Glutamatergic neuron (in vitro differentiated cells): ENCODE measurements around the gene CEP104. TPM values are rescaled to one million over a fixed set of nuclear protein-coding genes. Genes with fewer than 3 reads are reported as not detected.

Experiments
- DNase-seq: peaks from one replicate; pipeline ENCODE4 v3.0.0; 2022
- H3K27ac Mint-ChIP-seq: one replicate; pipeline ENCODE4 v1.8.0; 2020; ENCODE audit warnings: mild to moderate bottlenecking, mixed read lengths, inconsistent platforms; ENCODE audit not compliant: unreplicated experiment
- H3K27me3 Mint-ChIP-seq: one replicate; pipeline ENCODE4 v1.8.0; 2020; ENCODE audit warnings: mild to moderate bottlenecking, moderate library complexity, mixed read lengths, inconsistent platforms; ENCODE audit not compliant: unreplicated experiment
- H3K36me3 Mint-ChIP-seq: one replicate; pipeline ENCODE4 v1.8.0; 2020; ENCODE audit warnings: mild to moderate bottlenecking, mixed read lengths, inconsistent platforms; ENCODE audit not compliant: unreplicated experiment
- H3K4me1 Mint-ChIP-seq: one replicate; pipeline ENCODE4 v1.8.0; 2020; ENCODE audit warnings: mild to moderate bottlenecking, low read depth, mixed read lengths, inconsistent platforms; ENCODE audit not compliant: unreplicated experiment
- H3K4me3 Mint-ChIP-seq: one replicate; pipeline ENCODE4 v1.8.0; 2020; ENCODE audit warnings: mild to moderate bottlenecking, mixed read lengths, inconsistent platforms; ENCODE audit not compliant: unreplicated experiment
- H3K9me3 Mint-ChIP-seq: one replicate; pipeline ENCODE4 v1.8.0; 2020; ENCODE audit warnings: mild to moderate bottlenecking, moderate library complexity, mixed read lengths, inconsistent platforms; ENCODE audit not compliant: unreplicated experiment
- CTCF ChIP-seq: fragments of 200-600 bp; sonication (generic); IDR thresholded peaks from one replicate; pipeline ENCODE4 v1.5.0; 2021; ENCODE audit not compliant: partially characterized antibody, unreplicated experiment
- total RNA-seq: library from RNA; stranded (reverse); fragmentation: NEBNext Ultra II Directional; extraction: Animal tissue kit (Norgen Biotek cat#: 25700); gene quantifications from one replicate; pipeline ENCODE4 v1.2.1, GENCODE V29; 2021; ENCODE audit not compliant: unreplicated experiment

Gene CEP104
- total RNA-seq, 1 donor from 2014 or later, result 102 TPM

GRCh38 chr1:3852091-3852490 is 4.9 kb downstream of the CEP104 start:
- Mint-ChIP-seq H3K4me3 (no peak overlapping the region), H3K9me3 (peaks cover 1% of the 10 kb centered on the region), H3K27me3 (peaks cover 7% of the 10 kb centered on the region), H3K4me1 (peaks cover 17% of the 10 kb centered on the region), H3K36me3 (no peaks in the 10 kb centered on the region), H3K27ac (no peak overlapping the region)
- no peak for DNase-seq
- no peak for TF ChIP-seq CTCF

- H3K9me3 Mint-ChIP-seq, result peaks cover 1% of the 10 kb centered on the region
- peaks cover 5% of the 10 kb centered on the region for H3K27me3 Mint-ChIP-seq
- no peak overlapping the region for H3K27ac Mint-ChIP-seq
- no peak overlapping the region for H3K4me3 Mint-ChIP-seq
- no peak for DNase-seq
- H3K4me1 Mint-ChIP-seq, result peaks cover 17% of the 10 kb centered on the region
- no peak for TF ChIP-seq CTCF
- H3K36me3 Mint-ChIP-seq, result peaks cover 4% of the 10 kb centered on the region
Observed at GRCh38 chr1:3851292-3851691, 5.7 kb downstream of the CEP104 start.

- no peak for TF ChIP-seq CTCF
- H3K4me1 Mint-ChIP-seq, result peaks cover 15% of the 10 kb centered on the region
- peaks cover 4% of the 10 kb centered on the region for H3K27me3 Mint-ChIP-seq
- H3K9me3 Mint-ChIP-seq, result no peaks in the 10 kb centered on the region
- H3K36me3 Mint-ChIP-seq, result peaks cover 4% of the 10 kb centered on the region
- H3K4me3 Mint-ChIP-seq, result no peak overlapping the region
- DNase-seq, result no peak
- H3K27ac Mint-ChIP-seq, result no peak overlapping the region
Observed at GRCh38 chr1:3850857-3851256, 6.2 kb downstream of the CEP104 start.

- Mint-ChIP-seq H3K9me3 (no peaks in the 10 kb centered on the region), H3K4me1 (peaks cover 2% of the 10 kb centered on the region), H3K27ac (no peak overlapping the region), H3K4me3 (no peak overlapping the region), H3K36me3 (peaks cover 4% of the 10 kb centered on the region), H3K27me3 (peaks cover 3% of the 10 kb centered on the region)
- TF ChIP-seq CTCF, result no peak
- no peak for DNase-seq
Observed at GRCh38 chr1:3847081-3847480, 9.9 kb downstream of the CEP104 start.

GRCh38 chr1:3846541-3846940 is 10.5 kb downstream of the CEP104 start:
- peaks cover 4% of the 10 kb centered on the region for H3K36me3 Mint-ChIP-seq
- no peak overlapping the region for H3K27ac Mint-ChIP-seq
- peaks cover 2% of the 10 kb centered on the region for H3K4me1 Mint-ChIP-seq
- no peak for TF ChIP-seq CTCF
- H3K9me3 Mint-ChIP-seq, result no peaks in the 10 kb centered on the region
- no peak overlapping the region for H3K4me3 Mint-ChIP-seq
- DNase-seq, result no peak
- peaks cover 4% of the 10 kb centered on the region for H3K27me3 Mint-ChIP-seq
